K562 (cell line): Measurements from ENCODE around the gene SLC11A1. TPM values are rescaled to one million over a fixed set of nuclear protein-coding genes. Genes with fewer than 3 reads are reported as not detected.

Experiments
- ATF1 ChIP-seq, 2 experiments: fragments of 450-650 bp in 1 of 2; IDR thresholded peaks; 2 replicates each; pipeline ENCODE4 v1.6.1; 2016; ENCODE audit warnings: missing compliant biosample characterization in 1 of 2, missing genetic modification characterization in 1 of 2
- CC2D1A ChIP-seq: fragments of 450-650 bp; IDR thresholded peaks from 2 replicates; pipeline ENCODE4 v1.6.1; 2017; ENCODE audit warnings: mild to moderate bottlenecking
- CTCF ChIP-seq, 3 experiments: IDR thresholded peaks in 2 of 3; conservative IDR thresholded peaks in 1 of 3; 2 replicates each; pipeline ENCODE4 v1.5.1; 2011 to 2012; ENCODE audit warnings: low read length in 3 of 3, mild to moderate bottlenecking in 3 of 3, control low read depth in 2 of 3, improper control_type of control experiment in 1 of 3, inconsistent platforms in 1 of 3, low read depth in 1 of 3, mixed read lengths in 1 of 3, moderate library complexity in 1 of 3; ENCODE audit not compliant: insufficient read depth in 2 of 3
- HDAC3 ChIP-seq: fragments of 450-650 bp; IDR thresholded peaks from 2 replicates; pipeline ENCODE4 v1.6.1; 2018; ENCODE audit warnings: borderline replicate concordance, mild to moderate bottlenecking, moderate library complexity; ENCODE audit not compliant: partially characterized antibody
- HMGN3 ChIP-seq: IDR thresholded peaks from 2 replicates; pipeline ENCODE4 v1.6.1; 2011; ENCODE audit warnings: borderline replicate concordance, low read depth, mild to moderate bottlenecking, mixed read lengths, low read length; ENCODE audit not compliant: insufficient read length; ENCODE audit errors: extremely low read depth
- LEF1 ChIP-seq: fragments of 450-650 bp; IDR thresholded peaks from 2 replicates; pipeline ENCODE4 v1.6.1; 2016; ENCODE audit warnings: mild to moderate bottlenecking
- MITF ChIP-seq: IDR thresholded peaks from 2 replicates; pipeline ENCODE4 v1.6.1; 2014; ENCODE audit warnings: antibody characterized with exemption
- NR2C1 ChIP-seq, 2 experiments: fragments of 450-650 bp; IDR thresholded peaks; 2 replicates each; pipeline ENCODE4 v1.6.1; 2017; ENCODE audit warnings: mild to moderate bottlenecking in 2 of 2, antibody characterized with exemption in 1 of 2, inconsistent platforms in 1 of 2, missing compliant biosample characterization in 1 of 2, missing genetic modification characterization in 1 of 2
- PCBP1 ChIP-seq: fragments of 200-400 bp; formaldehyde crosslinking; IDR thresholded peaks from 2 replicates; pipeline ENCODE4 v1.6.1; 2018; ENCODE audit warnings: mild to moderate bottlenecking, low read depth, low read length; ENCODE audit not compliant: poor library complexity, severe bottlenecking
- PHF20 ChIP-seq: fragments of 450-650 bp; IDR thresholded peaks from 2 replicates; pipeline ENCODE4 v1.6.1; 2018; ENCODE audit not compliant: partially characterized antibody
- PPARD ChIP-seq: fragments of 250-450 bp; sonication (Bioruptor Pico); IDR thresholded peaks from 2 replicates; pipeline ENCODE4 v1.8.0; 2022; ENCODE audit warnings: inconsistent platforms, mild to moderate bottlenecking, moderate library complexity
- SOX6 ChIP-seq: fragments of 450-650 bp; IDR thresholded peaks from 2 replicates; pipeline ENCODE4 v1.6.1; 2014; ENCODE audit warnings: mild to moderate bottlenecking
- SP2 ChIP-seq: IDR thresholded peaks from 2 replicates; pipeline ENCODE4 v1.6.1; 2011; ENCODE audit warnings: mild to moderate bottlenecking, low read depth, low read length, moderate library complexity; ENCODE audit not compliant: poor library complexity, severe bottlenecking; ENCODE audit errors: extremely low read depth
- TAF1 ChIP-seq: IDR thresholded peaks from 2 replicates; pipeline ENCODE4 v1.6.1; 2011; ENCODE audit warnings: mild to moderate bottlenecking, low read length, moderate library complexity; ENCODE audit not compliant: insufficient read depth, control insufficient read depth, severe bottlenecking; ENCODE audit errors: extremely low read depth
- TCF3 ChIP-seq: sonication (generic); formaldehyde crosslinking; IDR thresholded peaks from 2 replicates; pipeline ENCODE4 v1.4.0; 2020; ENCODE audit warnings: mild to moderate bottlenecking, missing genetic modification reagents
- ZBED1 ChIP-seq: IDR thresholded peaks from 2 replicates; pipeline ENCODE4 v1.6.1; 2014
- ZFP30 ChIP-seq: fragments of 250-450 bp; sonication (Bioruptor Pico); IDR thresholded peaks from 2 replicates; pipeline ENCODE4 v1.8.0; 2022; ENCODE audit warnings: moderate library complexity, mild to moderate bottlenecking, inconsistent platforms, borderline replicate concordance
- ZNF408 ChIP-seq: fragments of 250-450 bp; sonication (Bioruptor Pico); IDR thresholded peaks from 2 replicates; pipeline ENCODE4 v1.4.0; 2020; ENCODE audit warnings: low read depth, mild to moderate bottlenecking, moderate library complexity
- polyA plus RNA-seq, 8 experiments: library from polyadenylated mRNA; depleted of rRNA in 4 of 8; stranded (reverse) in 5 of 8; unstranded in 3 of 8; fragments of >200 nt; fragmentation: Nextera tagmentation in 2 of 8; fragmentation: Illumina TruSeq in 1 of 8; extraction: Ambion mirVana in 2 of 8; extraction: Trizol in 1 of 8; gene quantifications; 2 replicates each; pipeline versions ENCODE4 v1.2.1 to v1.2.3, GENCODE V29; 2011 to 2014; ENCODE audit warnings: inconsistent platforms in 1 of 8, missing spikeins in 1 of 8
- total RNA-seq, 7 experiments: library from RNA; depleted of rRNA in 6 of 7; stranded (reverse); fragments of >200 nt in 6 of 7; fragmentation: Illumina TruSeq in 2 of 7; extraction: Trizol in 2 of 7; gene quantifications; 2 replicates each; pipeline versions ENCODE4 v1.2.1 to v1.2.3, GENCODE V29; 2011 to 2021; ENCODE audit warnings: low replicate concordance in 1 of 7
- TF ChIP-seq, protein P1 (sequence below): fragments of 250-450 bp; sonication (Bioruptor Pico); IDR thresholded peaks from 2 replicates; pipeline ENCODE4 v1.8.0; 2022; ENCODE audit warnings: inconsistent platforms
- TF ChIP-seq, protein P2 (sequence below), 2 experiments: fragments of 450-650 bp; IDR thresholded peaks; 2 replicates each; pipeline ENCODE4 v1.6.1; 2016

Gene SLC11A1
- total and polyA plus RNA-seq, 9 of the 15 experiments (the other 6 are each of a cell fraction or from before 2014, with no cell fraction given): 0.35 to 1.6 (median 0.65) TPM

DNA sequence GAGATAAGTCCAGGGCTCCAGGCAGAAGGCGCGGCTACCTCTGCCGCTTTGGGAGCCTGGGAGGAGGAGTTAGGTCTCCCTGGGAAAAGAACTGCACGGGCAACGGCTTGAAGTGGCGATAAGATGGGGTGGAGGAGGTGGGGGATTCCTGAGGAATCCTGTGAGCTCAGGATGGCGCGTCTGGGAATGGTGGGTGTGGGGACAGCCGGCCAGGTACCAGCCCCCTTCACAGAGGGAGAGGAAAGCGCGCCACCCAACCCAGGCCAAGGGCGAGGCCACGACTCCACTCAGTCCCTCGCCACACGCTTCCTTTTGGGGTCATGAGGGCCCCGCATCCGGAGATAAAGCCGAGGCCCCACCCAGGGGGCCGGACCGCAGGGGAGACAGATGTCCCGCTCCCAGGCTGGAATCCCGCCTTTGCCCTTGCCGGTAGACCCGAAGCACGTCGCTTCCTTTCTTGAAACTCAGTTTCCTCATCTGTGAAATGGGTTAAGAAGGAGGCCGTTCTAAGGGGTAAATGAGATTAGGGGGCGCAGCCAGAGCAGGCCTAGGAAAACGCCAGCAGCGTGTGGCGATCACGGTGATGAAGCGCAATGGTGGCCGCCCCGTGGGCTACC is 15.9 kb downstream of the SLC11A1 start (continued):
- TF ChIP-seq CTCF (IDR thresholded peaks at IDR 0.05 in 2 of 3, conservative IDR thresholded peaks at IDR 0.05 in 1 of 3; ENCODE audit: insufficient read depth in 2 of 3, low read depth in 1 of 3, low read length in 3 of 3): no peak
- no peak for TF ChIP-seq SP2
- TF ChIP-seq HDAC3: no peak
- no peak for TF ChIP-seq ZNF408 (CRISPR knock-in tag)
- peak; percentile 35; the same call in 1 of the 2 replicates for TF ChIP-seq ZBED1
- TF ChIP-seq, protein P1, sequence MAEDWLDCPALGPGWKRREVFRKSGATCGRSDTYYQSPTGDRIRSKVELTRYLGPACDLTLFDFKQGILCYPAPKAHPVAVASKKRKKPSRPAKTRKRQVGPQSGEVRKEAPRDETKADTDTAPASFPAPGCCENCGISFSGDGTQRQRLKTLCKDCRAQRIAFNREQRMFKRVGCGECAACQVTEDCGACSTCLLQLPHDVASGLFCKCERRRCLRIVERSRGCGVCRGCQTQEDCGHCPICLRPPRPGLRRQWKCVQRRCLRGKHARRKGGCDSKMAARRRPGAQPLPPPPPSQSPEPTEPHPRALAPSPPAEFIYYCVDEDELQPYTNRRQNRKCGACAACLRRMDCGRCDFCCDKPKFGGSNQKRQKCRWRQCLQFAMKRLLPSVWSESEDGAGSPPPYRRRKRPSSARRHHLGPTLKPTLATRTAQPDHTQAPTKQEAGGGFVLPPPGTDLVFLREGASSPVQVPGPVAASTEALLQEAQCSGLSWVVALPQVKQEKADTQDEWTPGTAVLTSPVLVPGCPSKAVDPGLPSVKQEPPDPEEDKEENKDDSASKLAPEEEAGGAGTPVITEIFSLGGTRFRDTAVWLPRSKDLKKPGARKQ (CRISPR knock-in tag): no peak
- TF ChIP-seq PPARD (CRISPR knock-in tag): no peak
- peak; percentile 59 for TF ChIP-seq TCF3
- peak; percentile 51 for TF ChIP-seq PCBP1
- no peak for TF ChIP-seq ATF1 (CRISPR knock-in tag; IDR thresholded peaks at IDR 0.05)
- TF ChIP-seq ATF1 (tag; IDR thresholded peaks at IDR 0.05): peak; percentile 54
- peak; percentile 70 for TF ChIP-seq LEF1
- TF ChIP-seq ZFP30 (CRISPR knock-in tag): no peak
- TF ChIP-seq PHF20: peak; percentile 52
- no peak for TF ChIP-seq NR2C1 (IDR thresholded peaks at IDR 0.05)
- peak; percentile 48; the same call in 1 of the 2 replicates for TF ChIP-seq NR2C1 (tag; IDR thresholded peaks at IDR 0.05)
- TF ChIP-seq, protein P2, sequence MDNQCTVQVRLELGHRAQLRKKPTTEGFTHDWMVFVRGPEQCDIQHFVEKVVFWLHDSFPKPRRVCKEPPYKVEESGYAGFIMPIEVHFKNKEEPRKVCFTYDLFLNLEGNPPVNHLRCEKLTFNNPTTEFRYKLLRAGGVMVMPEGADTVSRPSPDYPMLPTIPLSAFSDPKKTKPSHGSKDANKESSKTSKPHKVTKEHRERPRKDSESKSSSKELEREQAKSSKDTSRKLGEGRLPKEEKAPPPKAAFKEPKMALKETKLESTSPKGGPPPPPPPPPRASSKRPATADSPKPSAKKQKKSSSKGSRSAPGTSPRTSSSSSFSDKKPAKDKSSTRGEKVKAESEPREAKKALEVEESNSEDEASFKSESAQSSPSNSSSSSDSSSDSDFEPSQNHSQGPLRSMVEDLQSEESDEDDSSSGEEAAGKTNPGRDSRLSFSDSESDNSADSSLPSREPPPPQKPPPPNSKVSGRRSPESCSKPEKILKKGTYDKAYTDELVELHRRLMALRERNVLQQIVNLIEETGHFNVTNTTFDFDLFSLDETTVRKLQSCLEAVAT (IDR thresholded peaks at IDR 0.05): peak; percentile 20 to 88; a peak in 2 of 4 replicates
- TF ChIP-seq SOX6: peak; percentile 44
- peak; percentile 100 for TF ChIP-seq CC2D1A
- TF ChIP-seq MITF: peak; percentile 57; the same call in 1 of the 2 replicates
- peak; percentile 95 for TF ChIP-seq HMGN3
- peak; percentile 28 for TF ChIP-seq TAF1
